PC-9 (cell line): ENCODE data around the gene CACNA2D1. TPM values are rescaled to one million over a fixed set of nuclear protein-coding genes. Genes with fewer than 3 reads are reported as not detected.

ENCODE experiments used
- Bru-seq: library from RNA; stranded (reverse); fragments of 400-500 nt; gene quantifications from one replicate; lab custom pipeline; 2021; lab: Mats Ljungman, UMichigan
- BruChase-seq, 2 experiments: library from RNA; stranded (reverse); fragments of 400-500 nt; gene quantifications; one replicate each; lab custom pipeline; 2021; lab: Mats Ljungman, UMichigan
- BruUV-seq: library from RNA; stranded (reverse); fragments of 400-500 nt; replicated peaks from 2 replicates; lab custom pipeline; 2021; lab: Mats Ljungman, UMichigan
- CTCF ChIA-PET: fragments of 300-600 bp; sonication (Branson Sonifier 250); formaldehyde crosslinking; loops from one replicate; lab custom pipeline; 2022; ENCODE audit warnings: antibody characterized with exemption; lab: Charles Lee
- POLR2A ChIA-PET: fragments of 300-600 bp; sonication (Branson Sonifier 250); formaldehyde crosslinking; loops from one replicate; lab custom pipeline; 2022; ENCODE audit warnings: antibody characterized with exemption; ENCODE audit not compliant: unreplicated experiment; lab: Charles Lee
- DNase-seq, 2 experiments: peaks; one replicate each; pipeline versions ENCODE4 v3.0.0 to v3.0.0-alpha.2; 2015 to 2022; ENCODE audit warnings: mixed read lengths in 1 of 2
- H2AFZ ChIP-seq: fragments of 200-600 bp; sonication (generic); 2 replicates; pipeline ENCODE4 v1.8.1; 2017; ENCODE audit warnings: antibody characterized with exemption
- H3F3A ChIP-seq: fragments of 200-600 bp; sonication (generic); 2 replicates; pipeline ENCODE4 v1.8.1; 2017; ENCODE audit warnings: antibody characterized with exemption, mild to moderate bottlenecking, low read depth; ENCODE audit not compliant: insufficient read depth
- H3K27ac ChIP-seq: fragments of 200-600 bp; sonication (generic); 2 replicates; pipeline ENCODE4 v1.6.1; 2016; ENCODE audit warnings: mixed run types
- H3K27me3 ChIP-seq: fragments of 200-600 bp; sonication (generic); 2 replicates; pipeline ENCODE4 v1.6.1; 2016; ENCODE audit warnings: low read depth, mixed run types; ENCODE audit not compliant: insufficient read depth
- H3K36me3 ChIP-seq: fragments of 200-600 bp; sonication (generic); 2 replicates; pipeline ENCODE4 v1.6.1; 2016; ENCODE audit warnings: low read depth, mixed run types
- H3K4me1 ChIP-seq: fragments of 200-600 bp; sonication (generic); replicated peaks from 2 replicates; pipeline ENCODE4 v1.6.1; 2016; ENCODE audit warnings: mixed run types; ENCODE audit not compliant: insufficient read depth
- H3K4me2 ChIP-seq: fragments of 200-600 bp; sonication (generic); 2 replicates; pipeline ENCODE4 v1.6.1; 2017; ENCODE audit warnings: mixed run types
- H3K4me3 ChIP-seq: fragments of 200-600 bp; sonication (generic); 2 replicates; pipeline ENCODE4 v1.6.1; 2016; ENCODE audit warnings: mixed run types
- H3K79me2 ChIP-seq: fragments of 200-600 bp; sonication (generic); 2 replicates; pipeline ENCODE4 v1.6.1; 2017; ENCODE audit warnings: low read depth, mixed run types
- H3K9me2 ChIP-seq: fragments of 200-600 bp; sonication (generic); 2 replicates; pipeline ENCODE4 v1.8.1; 2017; ENCODE audit warnings: mild to moderate bottlenecking; ENCODE audit not compliant: insufficient read depth
- H3K9me3 ChIP-seq: fragments of 200-600 bp; sonication (generic); 2 replicates; pipeline ENCODE4 v1.8.1; 2016; ENCODE audit warnings: low read depth; ENCODE audit not compliant: insufficient read depth
- H4K20me1 ChIP-seq: fragments of 200-600 bp; sonication (generic); 2 replicates; pipeline ENCODE4 v1.8.1; 2017; ENCODE audit not compliant: insufficient read depth
- CTCF ChIP-seq: fragments of 200-600 bp; sonication (generic); conservative IDR thresholded peaks from 2 replicates; pipeline ENCODE4 v1.6.1; 2017; ENCODE audit warnings: mixed run types, antibody characterized with exemption, mild to moderate bottlenecking, moderate library complexity
- EZH2 ChIP-seq: fragments of 200-600 bp; sonication (generic); IDR thresholded peaks from 2 replicates; pipeline ENCODE4 v1.8.0; 2017; ENCODE audit warnings: antibody characterized with exemption, low read depth
- intact Hi-C: fragments of 100-400 bp; cut with micrococcal nuclease; formaldehyde crosslinking; loops from one replicate; pipeline ENCODE4 v1.10.0; 2022; ENCODE audit not compliant: unreplicated experiment
- long read RNA-seq: library from polyadenylated mRNA; stranded (forward); transcript quantifications from one replicate; pipeline ENCODE4 v2.0.0, GENCODE V29; 2022
- total RNA-seq: library from RNA; stranded (reverse); gene quantifications from 2 replicates; pipeline ENCODE4 v1.2.3, GENCODE V29; 2021

CACNA2D1 gene
- 2.5 and 3.2 TPM in 2 replicates for total RNA-seq
- Bru-seq, nascent RNA = percentile 36 among the genes with signal in this experiment
- percentile 28 among the genes with signal in this experiment for BruChase-seq, experiment 1, labeled RNA remaining after a 2-hour chase
- BruChase-seq, experiment 2, labeled RNA remaining after a 6-hour chase = percentile 27 among the genes with signal in this experiment
- long read RNA-seq, partial matches to known transcripts = 0 of 1 reads
- long read RNA-seq, other reads (novel, unspliced or antisense) = 1 of 1 reads

- Histone ChIP-seq H3K9me3 (no peaks in the 10 kb centered on the region), H4K20me1 (no peaks in the 10 kb centered on the region), H3K4me1 (peaks cover 12% of the 10 kb centered on the region; the same call in 1 of the 2 replicates), H3K36me3 (no peaks in the 10 kb centered on the region), H3K9me2 (no peaks in the 10 kb centered on the region), H3K79me2 (no peaks in the 10 kb centered on the region), H3K27me3 (no peaks in the 10 kb centered on the region), H3F3A (peaks cover 7% of the 10 kb centered on the region; the same call in 1 of the 2 replicates), H3K4me2 (peak within 1 kb of the TSS; percentile 97), H3K27ac (no peak within 1 kb of the TSS), H2AFZ (peak within 1 kb of the TSS; percentile 97), H3K4me3 (peak within 1 kb of the TSS; percentile 95)
- BruUV-seq = no TSS peak
- intact Hi-C loops = loop anchor here (1.0 to 10.0 kb wide), 3 partner anchors 129 to 949 kb away; no protein-coding TSS in a partner anchor
- peak in 1 of 2 experiments; percentile 66 for DNase-seq
- ChIA-PET CTCF (no interaction called here), POLR2A (no interaction called here)
- no peak for TF ChIP-seq EZH2
Observed at GRCh38 chr7:82443547-82444219, at the start of gene CACNA2D1. CACNA2D1 (minus strand) TSS chr7:82443777.

- POLR2A ChIA-PET = no interaction called here
- Histone ChIP-seq H3K36me3 (no peaks in the 10 kb centered on the region), H3K27me3 (no peaks in the 10 kb centered on the region), H3K4me1 (no peaks in the 10 kb centered on the region), H3F3A (no peaks in the 10 kb centered on the region; the same call in 1 of the 2 replicates), H3K4me3 (no peak overlapping the region), H4K20me1 (no peaks in the 10 kb centered on the region), H3K9me2 (no peaks in the 10 kb centered on the region), H3K27ac (no peak overlapping the region), H2AFZ (no peak overlapping the region), H3K9me3 (no peaks in the 10 kb centered on the region), H3K79me2 (no peaks in the 10 kb centered on the region), H3K4me2 (no peak overlapping the region)
- DNase-seq = no peak
- no TSS peak for BruUV-seq
- TF ChIP-seq CTCF = peak; percentile 88
- no peak for TF ChIP-seq EZH2
- CTCF ChIA-PET = interaction anchor here (0.6 kb wide), 1 partner anchor 341 kb away, joined by 3 read pairs; no protein-coding TSS in a partner anchor
- intact Hi-C loops = loop anchor here (5.0 to 10.0 kb wide), 3 partner anchors 93 to 439 kb away; no protein-coding TSS in a partner anchor
Observed at GRCh38 chr7:82481499-82482097, 38.0 kb upstream of the CACNA2D1 start.

- POLR2A ChIA-PET = no interaction called here
- no peak overlapping the region for H2AFZ ChIP-seq
- H3F3A ChIP-seq = no peaks in the 10 kb centered on the region; the same call in 1 of the 2 replicates
- no peak overlapping the region for H3K27ac ChIP-seq
- BruUV-seq = no TSS peak
- no peak overlapping the region for H3K4me3 ChIP-seq
- H3K9me2 ChIP-seq = no peaks in the 10 kb centered on the region
- CTCF ChIA-PET = no interaction called here
- TF ChIP-seq CTCF = no peak
- no peak for TF ChIP-seq EZH2
- no peaks in the 10 kb centered on the region for H4K20me1 ChIP-seq
- no peaks in the 10 kb centered on the region for H3K79me2 ChIP-seq
- no peaks in the 10 kb centered on the region for H3K9me3 ChIP-seq
- H3K36me3 ChIP-seq = no peaks in the 10 kb centered on the region
- no peaks in the 10 kb centered on the region for H3K27me3 ChIP-seq
- DNase-seq = no peak
- no peaks in the 10 kb centered on the region for H3K4me1 ChIP-seq
- H3K4me2 ChIP-seq = no peak overlapping the region
- intact Hi-C loops = no loop called here
Observed at GRCh38 chr7:82477733-82478515, 34.3 kb upstream of the CACNA2D1 start.
